Measurements from ENCODE around the gene AGO1.
"Not testable (repeated sequence)": the region's sequence is repeated elsewhere in the genome, so short reads cannot be mapped to it uniquely, and the experiment has no call there.

Gene AGO1

GRCh38 chr1:35870651-35871309 lies 12.2 kb upstream of the AGO1 start:
- no peak for DNase-seq

- no peak for DNase-seq
These were observed 9.7 kb upstream of the AGO1 start for GRCh38 chr1:35873243-35873750.

GRCh38 chr1:35874115-35874514 lies 8.9 kb upstream of the AGO1 start:
- DNase-seq = not testable (repeated sequence)

GRCh38 chr1:35876988-35877387 lies 6.0 kb upstream of the AGO1 start:
- no peak for DNase-seq

GRCh38 chr1:35881850-35882273 lies 1.1 kb upstream of the AGO1 start:
- DNase-seq = no peak

GRCh38 chr1:35882586-35882944 lies 444 bp upstream of the AGO1 start:
- no peak for DNase-seq

- no peak for DNase-seq
These were observed 659 bp downstream of the AGO1 start for GRCh38 chr1:35883635-35884101.

GRCh38 chr1:35884934-35885333 lies 1.9 kb downstream of the AGO1 start:
- no peak for DNase-seq

- DNase-seq = no peak
These were observed 3.1 kb downstream of the AGO1 start for GRCh38 chr1:35885961-35886558.

- no peak for DNase-seq
These were observed 3.8 kb downstream of the AGO1 start for GRCh38 chr1:35886577-35887431.

- DNase-seq = no peak
These were observed 4.5 kb downstream of the AGO1 start for GRCh38 chr1:35887508-35887907.

- DNase-seq = no peak
These were observed 5.2 kb downstream of the AGO1 start for GRCh38 chr1:35888255-35888654.

- DNase-seq = not testable (repeated sequence)
These were observed 6.0 kb downstream of the AGO1 start for GRCh38 chr1:35888981-35889380.

- DNase-seq = no peak
These were observed 10.3 kb downstream of the AGO1 start for GRCh38 chr1:35893051-35893879.

- DNase-seq = no peak
These were observed 11.2 kb downstream of the AGO1 start for GRCh38 chr1:35894183-35894582.

GRCh38 chr1:35894656-35895055 lies 11.6 kb downstream of the AGO1 start:
- no peak for DNase-seq

GRCh38 chr1:35899941-35900340 lies 16.9 kb downstream of the AGO1 start:
- no peak for DNase-seq

- no peak for DNase-seq
These were observed 18.2 kb downstream of the AGO1 start for GRCh38 chr1:35901235-35901634.

- DNase-seq = no peak
These were observed 19.7 kb downstream of the AGO1 start for GRCh38 chr1:35902671-35903070.

- DNase-seq = no peak
These were observed 31.7 kb downstream of the AGO1 start for GRCh38 chr1:35914717-35915116.

- DNase-seq = no peak
These were observed 32.7 kb downstream of the AGO1 start for GRCh38 chr1:35915693-35916092.

- DNase-seq = no peak
These were observed 40.8 kb downstream of the AGO1 start for GRCh38 chr1:35923791-35924221.

GRCh38 chr1:35924838-35925237 lies 41.8 kb downstream of the AGO1 start:
- no peak for DNase-seq
